Endothelial cell of umbilical vein (primary cell): Measurements from ENCODE around the gene PRRG2. TPM values are rescaled to one million over a fixed set of nuclear protein-coding genes. Genes with fewer than 3 reads are reported as not detected.

Experiments used
- BruUV-seq: library from RNA; stranded (reverse); fragments of 400-500 nt; replicated peaks from 2 replicates; lab custom pipeline; 2021; lab: Mats Ljungman, UMichigan
- CTCF ChIA-PET: fragments of 300-600, 350-600 bp; sonication (Branson Sonifier 250); formaldehyde crosslinking; loops from one replicate; lab custom pipeline; 2021; ENCODE audit warnings: antibody characterized with exemption, inconsistent platforms; lab: Charles Lee
- POLR2A ChIA-PET: fragments of 300-600, 350-600 bp; sonication (Branson Sonifier 250); formaldehyde crosslinking; loops from one replicate; lab custom pipeline; 2021; ENCODE audit warnings: antibody characterized with exemption, inconsistent platforms; lab: Charles Lee
- DNase-seq: peaks from one replicate; pipeline ENCODE4 v3.0.0-alpha.2; 2011; ENCODE audit warnings: low read depth, low spot score
- FAIRE-seq: peaks from 2 replicates; lab custom pipeline; 2011; peaks lifted over from hg19 to GRCh38; lab: Jason Lieb, UNC
- H2AFZ ChIP-seq: 2 replicates; pipeline ENCODE4 v1.6.0; 2012; ENCODE audit warnings: low read depth, low read length, control low read depth, inconsistent platforms
- H3K27ac ChIP-seq: 2 replicates; pipeline ENCODE4 v1.5.1; 2011; ENCODE audit warnings: low read depth, mild to moderate bottlenecking, control low read depth, low read length, moderate library complexity; ENCODE audit not compliant: insufficient read depth
- H3K27me3 ChIP-seq, 2 experiments: 2 replicates each; pipeline versions ENCODE4 v1.6.0 to v1.6.1; 2011; ENCODE audit warnings: low read length in 2 of 2, mixed read lengths in 1 of 2; ENCODE audit not compliant: control insufficient read depth in 2 of 2, insufficient read depth in 2 of 2
- H3K36me3 ChIP-seq, 2 experiments: 2 replicates in 1 of 2; 3 replicates in 1 of 2; pipeline ENCODE4 v1.5.1; 2011; ENCODE audit warnings: low read length in 2 of 2, mild to moderate bottlenecking in 1 of 2, moderate library complexity in 1 of 2; ENCODE audit not compliant: control insufficient read depth in 2 of 2, insufficient read depth in 2 of 2; ENCODE audit errors: extremely low read depth in 1 of 2
- H3K4me1 ChIP-seq: 3 replicates; pipeline ENCODE4 v1.5.1; 2011; ENCODE audit warnings: mild to moderate bottlenecking, low read length; ENCODE audit not compliant: control insufficient read depth, insufficient read depth; ENCODE audit errors: extremely low read depth
- H3K4me2 ChIP-seq: 2 replicates; pipeline ENCODE4 v1.6.1; 2011; ENCODE audit warnings: low read length, control low read depth, mixed read lengths; ENCODE audit not compliant: insufficient read depth
- H3K4me3 ChIP-seq, 3 experiments: fragments of 200-600 bp in 1 of 3; sonication (generic), shearing (Covaris generic) in 1 of 3; replicated peaks in 1 of 3; 2 replicates each; pipeline ENCODE4 v1.5.1; 2011 to 2016; ENCODE audit warnings: control low read depth in 3 of 3, low read length in 3 of 3, mild to moderate bottlenecking in 2 of 3, inconsistent platforms in 1 of 3, low read depth in 1 of 3, moderate library complexity in 1 of 3; ENCODE audit not compliant: insufficient read depth in 1 of 3
- H3K79me2 ChIP-seq: 2 replicates; pipeline ENCODE4 v1.6.0; 2012; ENCODE audit warnings: low read length, inconsistent platforms; ENCODE audit not compliant: control insufficient read depth, insufficient read depth
- H3K9ac ChIP-seq: replicated peaks from 2 replicates; pipeline ENCODE3; 2011; ENCODE audit warnings: low read length, control low read depth; ENCODE audit not compliant: insufficient read depth; ENCODE audit errors: extremely low read depth
- H3K9me1 ChIP-seq: replicated peaks from 3 replicates; pipeline ENCODE4 v1.6.0; 2011; ENCODE audit warnings: mild to moderate bottlenecking, low read length; ENCODE audit not compliant: control insufficient read depth, insufficient read depth; ENCODE audit errors: extremely low read depth
- H3K9me3 ChIP-seq: replicated peaks from 2 replicates; pipeline ENCODE4 v1.5.1; 2012; ENCODE audit warnings: low read length, inconsistent platforms; ENCODE audit not compliant: control insufficient read depth, insufficient read depth
- H4K20me1 ChIP-seq: replicated peaks from 2 replicates; pipeline ENCODE3; 2011; ENCODE audit warnings: mild to moderate bottlenecking, low read length; ENCODE audit not compliant: control insufficient read depth, insufficient read depth; ENCODE audit errors: extremely low read depth
- EZH2 ChIP-seq: IDR thresholded peaks from 2 replicates; pipeline ENCODE4 v1.6.1; 2012; ENCODE audit warnings: borderline replicate concordance, low read depth, mild to moderate bottlenecking, moderate library complexity, low read length, inconsistent platforms; ENCODE audit not compliant: severe bottlenecking
- FOS ChIP-seq: IDR thresholded peaks from 2 replicates; pipeline ENCODE4 v1.6.1; 2011; ENCODE audit warnings: mild to moderate bottlenecking, low read length, moderate library complexity, borderline replicate concordance; ENCODE audit not compliant: insufficient read depth
- GATA2 ChIP-seq: IDR thresholded peaks from 2 replicates; pipeline ENCODE4 v1.7.0; 2011; ENCODE audit warnings: low read depth, mild to moderate bottlenecking, moderate library complexity, mixed read lengths, low read length; ENCODE audit not compliant: insufficient read length, insufficient read depth
- JUN ChIP-seq: IDR thresholded peaks from 2 replicates; pipeline ENCODE4 v1.6.1; 2011; ENCODE audit warnings: borderline replicate concordance, low read depth; ENCODE audit not compliant: insufficient read length, insufficient read depth
- MYC ChIP-seq: IDR thresholded peaks from one replicate; pipeline ENCODE4 v1.6.1; 2011; ENCODE audit warnings: mild to moderate bottlenecking, low read depth, low read length
- POLR2A ChIP-seq: IDR thresholded peaks from 2 replicates; pipeline ENCODE4 v1.6.1; 2012; ENCODE audit warnings: low read depth, mild to moderate bottlenecking, control low read depth, low read length
- dilution Hi-C: fragments of 300-500 bp; cut with MboI; formaldehyde crosslinking; loops from one replicate; pipeline ENCODE4 v1.15.0; 2019; ENCODE audit warnings: low sequenced_read_pairs; ENCODE audit not compliant: extremely low pct_ligation_motif_present
- intact Hi-C: fragments of 100-400 bp; cut with micrococcal nuclease; formaldehyde crosslinking; loops from one replicate; pipeline ENCODE4 v1.10.0; 2022
- polyA plus RNA-seq, 4 experiments: library from polyadenylated mRNA; depleted of rRNA in 3 of 4; stranded (reverse) in 3 of 4; unstranded in 1 of 4; fragments of >200 nt; gene quantifications; 2 replicates each; pipeline versions ENCODE4 v1.2.1 to v1.2.3, GENCODE V29; 2011 to 2012; ENCODE audit warnings: missing spikeins in 1 of 4
- total RNA-seq: library from RNA; stranded (reverse); gene quantifications from 2 replicates; pipeline ENCODE4 v1.2.3, GENCODE V29; 2021
- TF ChIP-seq, protein P1 (sequence below): IDR thresholded peaks from 2 replicates; pipeline ENCODE4 v1.6.1; 2011; ENCODE audit not compliant: insufficient read depth, insufficient read length

Gene PRRG2
- total and polyA plus RNA-seq, 2 donors (not counting 3 experiments of a cell fraction or from before 2014, with no cell fraction given), result 2.6 to 2.9 TPM

DNA sequence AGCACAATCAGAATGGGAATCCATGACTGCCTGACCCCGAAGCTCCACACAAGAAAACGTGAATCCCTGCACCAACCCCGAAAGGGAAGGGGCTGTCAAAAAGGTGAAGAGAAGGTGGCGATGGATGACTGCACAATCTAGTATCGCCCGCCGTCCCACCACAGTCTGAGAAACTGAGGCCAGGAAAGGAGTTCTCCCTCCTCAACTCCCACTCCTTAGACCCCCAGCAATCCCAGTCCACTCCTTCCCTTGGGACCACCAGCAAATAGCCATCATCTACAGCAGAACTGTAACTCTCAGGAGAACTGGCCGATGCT lies 1.2 kb upstream of the PRRG2 start:
- H3K36me3 ChIP-seq, result peaks cover 2% of the 10 kb centered on the region in 2 experiments
- no peak for TF ChIP-seq GATA2
- no peak for TF ChIP-seq EZH2
- TF ChIP-seq, protein P1, sequence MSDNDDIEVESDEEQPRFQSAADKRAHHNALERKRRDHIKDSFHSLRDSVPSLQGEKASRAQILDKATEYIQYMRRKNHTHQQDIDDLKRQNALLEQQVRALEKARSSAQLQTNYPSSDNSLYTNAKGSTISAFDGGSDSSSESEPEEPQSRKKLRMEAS, result no peak
- no peak for TF ChIP-seq POLR2A
- TF ChIP-seq FOS, result no peak
- TF ChIP-seq MYC, result no peak
- no peak for TF ChIP-seq JUN
- peak overlapping the region; percentile 0 for H2AFZ ChIP-seq
- intact Hi-C loops (loop anchor here (1.0 kb wide), 2 partner anchors 10 to 60 kb away; partner anchors contain the start of gene RRAS), dilution Hi-C loops (no loop called here)
- peaks cover 32% of the 10 kb centered on the region for H3K79me2 ChIP-seq
- BruUV-seq, result TSS peak; percentile 62
- H3K4me2 ChIP-seq, result peak overlapping the region; percentile 62
- no peaks in the 10 kb centered on the region for H3K9me1 ChIP-seq
- DNase-seq (no peak), FAIRE-seq (no peak)
- H3K9ac ChIP-seq, result peak overlapping the region; percentile 82
- peak overlapping the region; percentile 21 for H3K27ac ChIP-seq
- CTCF ChIA-PET, result interaction anchor here (0.9 to 2.9 kb wide), 10 partner anchors 9 to 111 kb away, joined by 3 to 39 read pairs (median 3); partner anchors contain the start of gene CPT1C
- POLR2A ChIA-PET, result interaction anchor here (1.5 to 2.1 kb wide), 5 partner anchors 9 to 84 kb away, joined by 3 to 11 read pairs (median 7); partner anchors contain the start of genes RPS11 and RRAS
- no peaks in the 10 kb centered on the region for H3K27me3 ChIP-seq
- H3K9me3 ChIP-seq, result no peaks in the 10 kb centered on the region
- no peaks in the 10 kb centered on the region for H4K20me1 ChIP-seq
- H3K4me3 ChIP-seq, result peak overlapping the region; percentile 44 to 84 (median 61)
- peaks cover 15% of the 10 kb centered on the region for H3K4me1 ChIP-seq
